ENCODE data around the gene ERLIN1. TPM values are rescaled to one million over a fixed set of nuclear protein-coding genes. Genes with fewer than 3 reads are reported as not detected.
A peak's percentile ranks its signal among the peaks of the same experiment; 100 is the strongest.

The ERLIN1 gene
- total RNA-seq, result 10 to 100 TPM; 37.1 to 82.0 (median 54.1) TPM
- long read RNA-seq, full-length matches to known transcripts, result 7 of 13 reads
- long read RNA-seq, partial matches to known transcripts, result 4 of 13 reads
- long read RNA-seq, other reads (novel, unspliced or antisense), result 2 of 13 reads

- intact Hi-C loops (cut with DNase I), result no loop called here
- DNase-seq (peak; percentile 94), ATAC-seq (peak; percentile 85 to 93 (median 92))
- Histone ChIP-seq H3K27ac (peak within 1 kb of the TSS; percentile 72 to 90 (median 86)), H3K36me3 (peaks cover 0 to 12% (median 2%) of the 10 kb centered on the region in 4 donors), H3K9me3 (no peaks in the 10 kb centered on the region), H3K4me3 (peak within 1 kb of the TSS; percentile 60 to 89 (median 88)), H3K4me1 (peaks cover 0 to 43% (median 6%) of the 10 kb centered on the region in 4 donors), H3K27me3 (no peaks in the 10 kb centered on the region)
- under 1% methylated on average over 17 of the region's 65 CpGs for WGBS (ENCODE audit: insufficient coverage, low coverage, low lambda C conversion rate, missing lambda C conversion rate)
- TF ChIP-seq, protein P1, sequence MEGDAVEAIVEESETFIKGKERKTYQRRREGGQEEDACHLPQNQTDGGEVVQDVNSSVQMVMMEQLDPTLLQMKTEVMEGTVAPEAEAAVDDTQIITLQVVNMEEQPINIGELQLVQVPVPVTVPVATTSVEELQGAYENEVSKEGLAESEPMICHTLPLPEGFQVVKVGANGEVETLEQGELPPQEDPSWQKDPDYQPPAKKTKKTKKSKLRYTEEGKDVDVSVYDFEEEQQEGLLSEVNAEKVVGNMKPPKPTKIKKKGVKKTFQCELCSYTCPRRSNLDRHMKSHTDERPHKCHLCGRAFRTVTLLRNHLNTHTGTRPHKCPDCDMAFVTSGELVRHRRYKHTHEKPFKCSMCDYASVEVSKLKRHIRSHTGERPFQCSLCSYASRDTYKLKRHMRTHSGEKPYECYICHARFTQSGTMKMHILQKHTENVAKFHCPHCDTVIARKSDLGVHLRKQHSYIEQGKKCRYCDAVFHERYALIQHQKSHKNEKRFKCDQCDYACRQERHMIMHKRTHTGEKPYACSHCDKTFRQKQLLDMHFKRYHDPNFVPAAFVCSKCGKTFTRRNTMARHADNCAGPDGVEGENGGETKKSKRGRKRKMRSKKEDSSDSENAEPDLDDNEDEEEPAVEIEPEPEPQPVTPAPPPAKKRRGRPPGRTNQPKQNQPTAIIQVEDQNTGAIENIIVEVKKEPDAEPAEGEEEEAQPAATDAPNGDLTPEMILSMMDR (IDR thresholded peaks at IDR 0.05), result no peak
- peak; percentile 92 for TF ChIP-seq POLR2A (IDR thresholded peaks at IDR 0.05)
Observed at GRCh38 chr10:100185364-100186252, at the start of gene ERLIN1. Gene ERLIN1 (minus strand): TSS chr10:100186029. CDS start chr10:100185626, 403 bp downstream.

DNA sequence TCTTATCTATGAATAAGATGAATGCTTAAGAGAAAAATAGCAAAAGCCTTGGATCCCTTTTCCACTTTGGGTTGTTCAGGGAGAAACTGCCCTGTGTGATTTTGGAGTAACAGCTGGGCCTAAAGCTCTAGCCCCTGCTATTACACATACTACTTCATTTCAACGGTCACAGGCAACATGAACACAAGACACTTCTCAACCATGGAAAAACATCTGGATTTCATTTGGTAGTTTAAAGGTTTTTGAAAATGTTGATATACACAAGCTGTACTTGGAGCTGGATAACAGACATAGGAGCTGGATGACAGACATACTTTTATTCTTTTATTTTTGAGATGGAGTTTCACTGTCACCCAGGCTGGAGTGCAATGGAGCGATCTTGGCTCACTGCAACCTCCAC, 46.3 kb upstream of the ERLIN1 start:
- DNase-seq (no peak), ATAC-seq (no peak)
- WGBS (ENCODE audit: insufficient coverage, low coverage, low lambda C conversion rate, missing lambda C conversion rate), result 79% methylated on average over 2 of the region's 2 CpGs
- Histone ChIP-seq H3K9me3 (no peaks in the 10 kb centered on the region), H3K36me3 (peaks cover 0 to 34% (median 5%) of the 10 kb centered on the region in 4 donors), H3K4me1 (peaks cover 0 to 7% (median 2%) of the 10 kb centered on the region in 4 donors), H3K27me3 (no peaks in the 10 kb centered on the region), H3K27ac (no peak overlapping the region), H3K4me3 (no peak overlapping the region)
- intact Hi-C loops (cut with DNase I), result no loop called here
- no peak for TF ChIP-seq POLR2A (IDR thresholded peaks at IDR 0.05)
- TF ChIP-seq, protein P1 (IDR thresholded peaks at IDR 0.05), result no peak

DNA sequence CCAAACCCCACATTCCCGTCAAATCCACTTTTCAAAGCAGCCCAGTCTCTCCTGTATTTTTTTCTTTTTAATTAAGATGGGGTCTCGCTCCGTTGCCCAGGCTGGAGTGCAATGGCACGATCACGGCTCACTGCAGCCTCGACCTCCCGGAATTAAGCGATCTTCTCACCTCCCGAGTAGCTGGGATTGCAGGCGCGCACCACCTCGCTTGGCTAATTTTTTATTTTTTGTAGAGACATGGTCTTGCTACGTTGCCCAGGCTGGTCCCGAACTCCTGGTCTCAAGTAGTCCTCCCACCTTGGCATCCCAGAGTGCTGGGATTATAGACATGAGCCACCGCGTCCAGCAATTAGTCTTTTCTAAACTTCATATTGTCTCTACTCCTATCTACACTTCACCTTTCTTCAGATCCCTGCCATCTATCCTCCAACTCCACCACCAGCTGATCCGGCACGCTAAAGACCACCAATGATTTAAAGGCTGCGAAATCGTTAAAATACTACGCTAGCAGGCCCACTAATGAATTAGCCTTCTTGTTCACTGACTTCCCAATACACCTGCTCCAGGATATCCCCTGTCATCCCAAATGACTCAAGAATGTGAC, 44.1 kb upstream of the ERLIN1 start:
- no peak for TF ChIP-seq POLR2A (IDR thresholded peaks at IDR 0.05)
- TF ChIP-seq, protein P1 (IDR thresholded peaks at IDR 0.05), result no peak
- Histone ChIP-seq H3K4me3 (peak overlapping the region; percentile 70 to 99 (median 97)), H3K9me3 (no peaks in the 10 kb centered on the region), H3K27me3 (no peaks in the 10 kb centered on the region), H3K4me1 (peaks cover 0 to 7% (median 2%) of the 10 kb centered on the region in 4 donors), H3K27ac (peak overlapping the region in 2 of 3 donors; percentile 56 to 62), H3K36me3 (peaks cover 0 to 23% (median 3%) of the 10 kb centered on the region in 4 donors)
- DNase-seq (no peak), ATAC-seq (no peak)
- intact Hi-C loops (cut with DNase I), result no loop called here
- 49% methylated on average over 15 of the region's 21 CpGs for WGBS (ENCODE audit: insufficient coverage, low coverage, low lambda C conversion rate, missing lambda C conversion rate)

GRCh38 chr10:100223879-100224278, 38.0 kb upstream of the ERLIN1 start:
- Histone ChIP-seq H3K36me3 (peaks cover 0 to 49% (median 21%) of the 10 kb centered on the region in 4 donors), H3K4me3 (no peak overlapping the region), H3K27me3 (no peaks in the 10 kb centered on the region), H3K9me3 (no peaks in the 10 kb centered on the region), H3K27ac (no peak overlapping the region), H3K4me1 (peaks cover 0 to 7% (median 2%) of the 10 kb centered on the region in 4 donors)
- intact Hi-C loops (cut with DNase I), result no loop called here
- DNase-seq, result no peak
- 100% methylated on average over 4 of the region's 5 CpGs for WGBS (ENCODE audit: insufficient coverage, low coverage, low lambda C conversion rate, missing lambda C conversion rate)
- TF ChIP-seq, protein P1 (IDR thresholded peaks at IDR 0.05), result no peak
- no peak for TF ChIP-seq POLR2A (IDR thresholded peaks at IDR 0.05)
- no peak for ATAC-seq

All from right lobe of liver (tissue), 6 donors.